Measurements from ENCODE around the gene SH2D6. TPM values are rescaled to one million over a fixed set of nuclear protein-coding genes. Genes with fewer than 3 reads are reported as not detected.

Gene SH2D6
- polyA plus RNA-seq, 1 donor from 2014 or later = not detected

DNA sequence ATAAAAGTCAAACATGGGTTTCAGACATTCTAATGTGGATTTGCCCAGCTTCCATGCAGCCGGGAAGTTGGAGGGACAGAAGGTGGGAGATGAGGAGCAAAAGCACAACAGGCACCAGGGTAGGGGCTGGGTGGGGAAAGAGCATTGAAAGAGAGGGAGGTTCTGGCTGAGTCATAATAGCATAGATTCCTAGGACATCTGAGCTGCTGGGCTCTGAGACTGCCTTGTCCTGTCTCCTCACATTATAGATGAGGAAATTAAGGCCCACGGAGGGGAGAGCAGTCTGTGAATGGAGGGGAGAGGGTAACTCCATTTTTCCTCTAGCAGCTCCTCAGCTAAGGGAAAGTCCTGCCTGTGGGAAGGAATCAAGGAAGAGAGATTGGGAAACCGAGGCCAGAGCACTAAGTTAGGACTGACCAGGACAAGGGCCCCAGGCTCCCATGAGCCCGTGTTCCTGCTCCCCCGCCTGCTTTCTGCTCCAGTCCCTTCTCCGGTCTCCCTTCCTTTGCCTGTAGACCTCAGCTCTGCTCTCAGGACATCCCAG lies 26.2 kb downstream of the SH2D6 start:
- H3K9ac ChIP-seq (ENCODE audit: low read length) = no peak overlapping the region
- no peaks in the 10 kb centered on the region for H3K9me2 ChIP-seq (ENCODE audit: insufficient read depth, low read length)
- H4K20me1 ChIP-seq (ENCODE audit: insufficient read depth) = no peaks in the 10 kb centered on the region
- H3K9me3 ChIP-seq (ENCODE audit: low read length) = no peaks in the 10 kb centered on the region
- no peak overlapping the region for H3K4me3 ChIP-seq (ENCODE audit: low read length)
- no peak for TF ChIP-seq POLR2AphosphoS5 (IDR thresholded peaks at IDR 0.05)
- TF ChIP-seq EP300 (conservative IDR thresholded peaks at IDR 0.05; ENCODE audit: poor library complexity, severe bottlenecking) = no peak
- TF ChIP-seq TAF1 (IDR thresholded peaks at IDR 0.05; ENCODE audit: low read depth) = no peak
- TF ChIP-seq, protein P1, sequence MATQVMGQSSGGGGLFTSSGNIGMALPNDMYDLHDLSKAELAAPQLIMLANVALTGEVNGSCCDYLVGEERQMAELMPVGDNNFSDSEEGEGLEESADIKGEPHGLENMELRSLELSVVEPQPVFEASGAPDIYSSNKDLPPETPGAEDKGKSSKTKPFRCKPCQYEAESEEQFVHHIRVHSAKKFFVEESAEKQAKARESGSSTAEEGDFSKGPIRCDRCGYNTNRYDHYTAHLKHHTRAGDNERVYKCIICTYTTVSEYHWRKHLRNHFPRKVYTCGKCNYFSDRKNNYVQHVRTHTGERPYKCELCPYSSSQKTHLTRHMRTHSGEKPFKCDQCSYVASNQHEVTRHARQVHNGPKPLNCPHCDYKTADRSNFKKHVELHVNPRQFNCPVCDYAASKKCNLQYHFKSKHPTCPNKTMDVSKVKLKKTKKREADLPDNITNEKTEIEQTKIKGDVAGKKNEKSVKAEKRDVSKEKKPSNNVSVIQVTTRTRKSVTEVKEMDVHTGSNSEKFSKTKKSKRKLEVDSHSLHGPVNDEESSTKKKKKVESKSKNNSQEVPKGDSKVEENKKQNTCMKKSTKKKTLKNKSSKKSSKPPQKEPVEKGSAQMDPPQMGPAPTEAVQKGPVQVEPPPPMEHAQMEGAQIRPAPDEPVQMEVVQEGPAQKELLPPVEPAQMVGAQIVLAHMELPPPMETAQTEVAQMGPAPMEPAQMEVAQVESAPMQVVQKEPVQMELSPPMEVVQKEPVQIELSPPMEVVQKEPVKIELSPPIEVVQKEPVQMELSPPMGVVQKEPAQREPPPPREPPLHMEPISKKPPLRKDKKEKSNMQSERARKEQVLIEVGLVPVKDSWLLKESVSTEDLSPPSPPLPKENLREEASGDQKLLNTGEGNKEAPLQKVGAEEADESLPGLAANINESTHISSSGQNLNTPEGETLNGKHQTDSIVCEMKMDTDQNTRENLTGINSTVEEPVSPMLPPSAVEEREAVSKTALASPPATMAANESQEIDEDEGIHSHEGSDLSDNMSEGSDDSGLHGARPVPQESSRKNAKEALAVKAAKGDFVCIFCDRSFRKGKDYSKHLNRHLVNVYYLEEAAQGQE (IDR thresholded peaks at IDR 0.05; ENCODE audit: borderline replicate concordance) = no peak
- no peak for TF ChIP-seq SMC3 (conservative IDR thresholded peaks at IDR 0.05; ENCODE audit: poor library complexity)
- TF ChIP-seq CTCF (IDR thresholded peaks at IDR 0.05; ENCODE audit: poor library complexity, severe bottlenecking) = no peak
- TF ChIP-seq RAD21 (conservative IDR thresholded peaks at IDR 0.05) = no peak
- TF ChIP-seq MXI1 (conservative IDR thresholded peaks at IDR 0.05; ENCODE audit: poor library complexity, severe bottlenecking) = no peak
- TF ChIP-seq EZH2 (IDR thresholded peaks at IDR 0.05; ENCODE audit: borderline replicate concordance, insufficient read depth, low read length, poor library complexity, severe bottlenecking) = no peak
- no peak overlapping the region for H3K27ac ChIP-seq (ENCODE audit: low read length)
- no peak overlapping the region for H3K4me2 ChIP-seq (ENCODE audit: low read length)
- H3K36me3 ChIP-seq (ENCODE audit: insufficient read depth, low read length) = no peaks in the 10 kb centered on the region
- H3K79me2 ChIP-seq (replicated peaks; ENCODE audit: insufficient read depth, low read length) = no peaks in the 10 kb centered on the region
- no peaks in the 10 kb centered on the region for H3K27me3 ChIP-seq (ENCODE audit: insufficient read depth, low read depth, low read length)
- no peak overlapping the region for H2AFZ ChIP-seq (ENCODE audit: low read depth, low read length)
- no peaks in the 10 kb centered on the region for H3F3A ChIP-seq (ENCODE audit: insufficient read depth, low read length, poor library complexity, severe bottlenecking)

GRCh38 chr2:85445316-85446295 lies 27.1 kb downstream of the SH2D6 start:
- TF ChIP-seq SMC3 (conservative IDR thresholded peaks at IDR 0.05; ENCODE audit: poor library complexity) (no peak), RAD21 (conservative IDR thresholded peaks at IDR 0.05) (no peak), MXI1 (conservative IDR thresholded peaks at IDR 0.05; ENCODE audit: poor library complexity, severe bottlenecking) (no peak), TAF1 (IDR thresholded peaks at IDR 0.05; ENCODE audit: low read depth) (no peak), POLR2AphosphoS5 (IDR thresholded peaks at IDR 0.05) (no peak), EP300 (conservative IDR thresholded peaks at IDR 0.05; ENCODE audit: poor library complexity, severe bottlenecking) (no peak), CTCF (IDR thresholded peaks at IDR 0.05; ENCODE audit: poor library complexity, severe bottlenecking) (no peak)
- TF ChIP-seq, protein P1 (IDR thresholded peaks at IDR 0.05; ENCODE audit: borderline replicate concordance) = no peak
- Histone ChIP-seq H3K36me3 (ENCODE audit: insufficient read depth, low read length) (no peaks in the 10 kb centered on the region), H2AFZ (ENCODE audit: low read depth, low read length) (no peak overlapping the region), H3K4me3 (ENCODE audit: low read length) (no peak overlapping the region), H3K79me2 (replicated peaks; ENCODE audit: insufficient read depth, low read length) (no peaks in the 10 kb centered on the region), H3K9ac (ENCODE audit: low read length) (no peak overlapping the region), H3F3A (ENCODE audit: insufficient read depth, low read length, poor library complexity, severe bottlenecking) (no peaks in the 10 kb centered on the region), H3K27ac (ENCODE audit: low read length) (no peak overlapping the region), H3K27me3 (ENCODE audit: insufficient read depth, low read depth, low read length) (no peaks in the 10 kb centered on the region), H3K9me3 (ENCODE audit: low read length) (no peaks in the 10 kb centered on the region), H4K20me1 (ENCODE audit: insufficient read depth) (no peaks in the 10 kb centered on the region), H3K9me2 (ENCODE audit: insufficient read depth, low read length) (no peaks in the 10 kb centered on the region), H3K4me2 (ENCODE audit: low read length) (no peak overlapping the region)
